Measurements from ENCODE around the gene TNRC6B. TPM values are rescaled to one million over a fixed set of nuclear protein-coding genes. Genes with fewer than 3 reads are reported as not detected.
A peak's percentile ranks its signal among the peaks of the same experiment; 100 is the strongest.

Gene TNRC6B
- polyA plus RNA-seq, 3 donors, result 7.2 to 16.5 (median 11.8) TPM

GRCh38 chr22:40330086-40330485 lies 152.4 kb downstream of the TNRC6B start:
- Mint-ChIP-seq H3K9me3 (no peaks in the 10 kb centered on the region), H3K27ac (peak overlapping the region in 1 of 7 donors; percentile 30), H3K27me3 (ENCODE audit: low read depth in 3 of 3) (no peaks in the 10 kb centered on the region), H3K36me3 (peaks cover 58 to 73% of the 10 kb centered on the region in 2 donors), H3K4me3 (no peak overlapping the region), H3K4me1 (peaks cover 24% of the 10 kb centered on the region)
- no peaks in the 10 kb centered on the region for H3K27me3 ChIP-seq (ENCODE audit: control insufficient read depth in 2 of 2, insufficient read depth in 2 of 2, low read length in 2 of 2)
- no peak overlapping the region for H2AFZ ChIP-seq (ENCODE audit: insufficient read depth, low read depth, low read length, poor library complexity, severe bottlenecking)
- 38% methylated on average over 3 of the region's 4 CpGs for WGBS (ENCODE audit: insufficient coverage)
- intact Hi-C loops (cut with micrococcal nuclease), result no loop called here
- TF ChIP-seq CTCF (IDR thresholded peaks at IDR 0.05), result no peak
- H3K4me1 ChIP-seq (ENCODE audit: control insufficient read depth in 1 of 2, insufficient read depth in 2 of 2, low read length in 2 of 2), result peaks cover 2 to 17% of the 10 kb centered on the region in 2 donors
- H3K79me2 ChIP-seq (ENCODE audit: insufficient read depth, low read length), result no peaks in the 10 kb centered on the region
- H3K9me3 ChIP-seq (replicated peaks in 1 of 2; ENCODE audit: control insufficient read depth in 1 of 2, insufficient read depth in 1 of 2, low read length in 2 of 2), result no peaks in the 10 kb centered on the region
- H3K9ac ChIP-seq (ENCODE audit: insufficient read depth, low read length, poor library complexity, severe bottlenecking), result no peak overlapping the region
- peaks cover 6% of the 10 kb centered on the region for H4K20me1 ChIP-seq (ENCODE audit: insufficient read depth, low read length)
- no peak overlapping the region for H3K27ac ChIP-seq (ENCODE audit: low read depth in 1 of 2, low read length in 2 of 2)
- H3K4me3 ChIP-seq (replicated peaks in 1 of 3; ENCODE audit: low read depth in 2 of 3, low read length in 3 of 3), result no peak overlapping the region
- no peak for DNase-seq
- H3K4me2 ChIP-seq (replicated peaks; ENCODE audit: extremely low read depth, low read length, poor library complexity, severe bottlenecking), result no peak overlapping the region
- H3K36me3 ChIP-seq (replicated peaks in 1 of 2; ENCODE audit: control insufficient read depth in 1 of 2, insufficient read depth in 2 of 2, low read length in 2 of 2), result peaks cover 24 to 67% of the 10 kb centered on the region in 2 donors

DNA sequence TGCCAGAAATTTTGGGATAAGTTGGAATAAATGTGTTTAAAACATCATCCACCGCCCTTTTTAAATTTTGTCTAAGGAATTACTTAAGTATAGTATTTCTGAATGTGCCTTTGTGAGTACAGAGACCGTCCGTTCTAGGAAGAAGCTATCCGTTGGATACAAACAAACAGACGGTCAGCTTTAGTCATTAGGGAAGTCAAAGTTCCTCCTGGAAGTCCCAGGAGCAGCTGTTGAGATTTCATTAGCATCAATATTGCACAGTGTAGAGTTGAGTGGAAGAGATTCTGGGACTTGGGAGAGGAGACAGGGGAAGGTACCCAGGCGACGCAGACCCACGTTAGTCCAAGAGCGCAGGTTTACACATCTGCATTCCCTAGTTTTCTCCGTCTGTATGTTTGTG lies 152.9 kb downstream of the TNRC6B start:
- no peak overlapping the region for H3K4me3 ChIP-seq (replicated peaks in 1 of 3; ENCODE audit: low read depth in 2 of 3, low read length in 3 of 3)
- intact Hi-C loops (cut with micrococcal nuclease), result no loop called here
- no peaks in the 10 kb centered on the region for H3K79me2 ChIP-seq (ENCODE audit: insufficient read depth, low read length)
- Mint-ChIP-seq H3K9me3 (no peaks in the 10 kb centered on the region), H3K4me1 (peaks cover 27% of the 10 kb centered on the region), H3K4me3 (no peak overlapping the region), H3K27me3 (ENCODE audit: low read depth in 3 of 3) (no peaks in the 10 kb centered on the region), H3K27ac (no peak overlapping the region), H3K36me3 (peaks cover 53 to 68% of the 10 kb centered on the region in 2 donors)
- H4K20me1 ChIP-seq (ENCODE audit: insufficient read depth, low read length), result peaks cover 9% of the 10 kb centered on the region
- H3K27me3 ChIP-seq (ENCODE audit: control insufficient read depth in 2 of 2, insufficient read depth in 2 of 2, low read length in 2 of 2), result no peaks in the 10 kb centered on the region
- peaks cover 3 to 22% of the 10 kb centered on the region in 2 donors for H3K4me1 ChIP-seq (ENCODE audit: control insufficient read depth in 1 of 2, insufficient read depth in 2 of 2, low read length in 2 of 2)
- peaks cover 21 to 62% of the 10 kb centered on the region in 2 donors for H3K36me3 ChIP-seq (replicated peaks in 1 of 2; ENCODE audit: control insufficient read depth in 1 of 2, insufficient read depth in 2 of 2, low read length in 2 of 2)
- H3K9ac ChIP-seq (ENCODE audit: insufficient read depth, low read length, poor library complexity, severe bottlenecking), result no peak overlapping the region
- no peak for TF ChIP-seq CTCF (IDR thresholded peaks at IDR 0.05)
- H3K27ac ChIP-seq (ENCODE audit: low read depth in 1 of 2, low read length in 2 of 2), result no peak overlapping the region
- 64% methylated on average over 9 of the region's 10 CpGs for WGBS (ENCODE audit: insufficient coverage)
- H3K4me2 ChIP-seq (replicated peaks; ENCODE audit: extremely low read depth, low read length, poor library complexity, severe bottlenecking), result no peak overlapping the region
- DNase-seq, result no peak
- no peaks in the 10 kb centered on the region for H3K9me3 ChIP-seq (replicated peaks in 1 of 2; ENCODE audit: control insufficient read depth in 1 of 2, insufficient read depth in 1 of 2, low read length in 2 of 2)
- no peak overlapping the region for H2AFZ ChIP-seq (ENCODE audit: insufficient read depth, low read depth, low read length, poor library complexity, severe bottlenecking)
